Effector CD8-positive, alpha-beta T cell (primary cell): ENCODE results near the gene NUP160.
"Not testable (repeated sequence)": the region's sequence is repeated elsewhere in the genome, so short reads cannot be mapped to it uniquely, and the experiment has no call there.

ENCODE experiments used
- DNase-seq: peaks from one replicate; lab custom pipeline; 2025; lab: John Stamatoyannopoulos, UW

Gene NUP160

DNA sequence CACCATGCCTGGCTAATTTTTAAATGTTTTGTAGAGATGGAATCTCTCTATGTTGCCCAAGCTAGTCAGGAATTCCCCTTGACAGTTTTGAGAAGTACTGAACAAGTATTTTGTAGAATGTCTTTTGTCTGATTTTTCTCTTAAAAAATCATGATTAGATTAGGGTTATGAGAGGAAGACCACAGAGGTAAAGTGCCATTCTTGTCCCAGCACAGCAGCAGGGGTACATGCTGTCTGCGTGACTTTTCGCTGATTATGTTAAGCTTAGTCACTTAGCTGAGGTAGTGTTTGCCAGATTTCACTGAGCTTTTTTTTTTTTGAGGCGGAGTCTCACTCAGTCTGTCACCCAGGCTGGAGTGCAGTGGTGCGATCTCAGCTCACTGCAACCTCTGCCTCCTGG, 13.6 kb upstream of the NUP160 start:
- DNase-seq = no peak

GRCh38 chr11:47860536-47860935, 12.4 kb upstream of the NUP160 start:
- no peak for DNase-seq

- no peak for DNase-seq
Measured at GRCh38 chr11:47857892-47858543, 9.9 kb upstream of the NUP160 start.

DNA sequence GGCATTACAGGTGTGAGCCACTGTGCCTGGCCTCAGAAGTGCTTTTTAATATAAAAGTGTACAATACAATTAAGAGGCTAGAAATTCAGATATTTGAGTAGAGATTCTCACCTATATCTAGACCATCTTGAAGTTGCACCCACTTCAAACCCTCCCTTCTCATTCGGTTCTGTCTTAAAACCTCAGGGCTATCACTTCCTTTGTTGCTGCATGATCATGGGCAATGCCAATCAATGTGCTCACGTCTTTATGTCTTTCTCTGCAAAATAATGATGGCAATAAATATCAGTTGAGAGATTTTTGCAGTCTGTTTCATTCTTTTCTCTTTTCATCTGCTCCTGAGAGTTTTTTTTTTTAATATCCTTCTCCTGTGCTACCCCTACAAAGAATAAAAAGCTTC, 9.3 kb upstream of the NUP160 start:
- DNase-seq = no peak

DNA sequence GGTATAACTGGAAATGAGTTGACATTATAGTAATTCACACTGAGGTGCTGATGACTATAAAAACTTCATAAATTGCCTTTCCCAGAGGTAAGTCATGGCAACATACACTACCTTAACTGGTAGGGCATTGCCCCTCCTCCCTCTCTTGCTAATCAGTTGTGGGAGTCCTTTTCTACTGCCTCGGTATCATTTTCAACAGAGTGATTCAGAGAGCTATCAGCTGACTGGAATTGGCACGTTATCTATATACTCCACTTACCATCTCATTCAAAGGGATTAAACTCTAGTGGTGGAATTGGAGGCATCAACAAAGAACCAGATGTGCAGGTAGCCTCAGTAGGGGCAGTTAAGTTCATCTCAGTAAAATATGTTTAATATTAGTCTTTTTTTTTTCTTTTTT, 8.0 kb upstream of the NUP160 start:
- DNase-seq = no peak

DNA sequence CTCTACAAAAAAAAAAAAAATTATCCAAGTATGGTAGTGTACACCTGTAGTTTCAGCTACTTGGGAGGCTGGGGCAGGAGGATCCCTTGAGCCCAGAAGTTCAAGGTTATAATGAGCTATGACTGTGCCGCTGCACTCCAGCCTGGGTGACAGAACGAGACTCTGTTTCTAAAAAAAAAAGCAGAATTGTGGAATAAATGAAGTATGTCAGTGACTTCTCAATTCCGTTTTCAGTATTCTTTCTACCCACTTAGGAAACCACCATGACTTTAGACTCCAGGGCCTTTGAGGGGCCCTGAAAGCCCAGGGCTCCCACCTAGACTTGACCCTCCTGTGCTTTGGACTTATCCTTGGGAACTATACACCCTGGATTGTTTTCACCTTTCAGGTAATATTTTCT, 6.5 kb upstream of the NUP160 start:
- DNase-seq = no peak

GRCh38 chr11:47852053-47852452, 3.9 kb upstream of the NUP160 start:
- no peak for DNase-seq

GRCh38 chr11:47850337-47850736, 2.2 kb upstream of the NUP160 start:
- no peak for DNase-seq

DNA sequence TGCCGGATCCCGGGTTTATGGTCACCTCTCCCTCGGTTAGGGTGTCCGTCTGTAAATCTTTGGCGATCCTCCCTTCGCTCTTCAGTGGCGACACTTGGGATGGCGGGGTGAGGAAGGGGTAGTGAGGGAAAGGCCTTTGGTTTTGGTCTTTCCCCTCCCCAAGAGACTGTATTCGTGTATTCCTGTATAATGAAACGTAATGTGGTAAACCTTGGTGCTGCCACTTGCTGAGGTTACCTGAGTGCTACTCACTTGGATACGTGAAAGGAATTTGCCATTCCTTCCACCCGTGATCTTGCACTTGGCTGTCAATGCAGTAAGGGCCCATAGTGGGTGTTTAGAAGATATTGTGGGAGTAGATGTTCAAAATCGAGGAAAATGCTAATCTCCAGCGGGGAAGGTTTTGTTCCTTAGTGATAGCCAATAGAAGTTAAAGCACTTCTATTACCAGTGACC, 578 bp upstream of the NUP160 start:
- no peak for DNase-seq

- no peak for DNase-seq
Measured at GRCh38 chr11:47847537-47847891, 636 bp downstream of the NUP160 start.

- no peak for DNase-seq
Measured at GRCh38 chr11:47846998-47847397, 1.2 kb downstream of the NUP160 start.

GRCh38 chr11:47843361-47844055, 4.6 kb downstream of the NUP160 start:
- no peak for DNase-seq

DNA sequence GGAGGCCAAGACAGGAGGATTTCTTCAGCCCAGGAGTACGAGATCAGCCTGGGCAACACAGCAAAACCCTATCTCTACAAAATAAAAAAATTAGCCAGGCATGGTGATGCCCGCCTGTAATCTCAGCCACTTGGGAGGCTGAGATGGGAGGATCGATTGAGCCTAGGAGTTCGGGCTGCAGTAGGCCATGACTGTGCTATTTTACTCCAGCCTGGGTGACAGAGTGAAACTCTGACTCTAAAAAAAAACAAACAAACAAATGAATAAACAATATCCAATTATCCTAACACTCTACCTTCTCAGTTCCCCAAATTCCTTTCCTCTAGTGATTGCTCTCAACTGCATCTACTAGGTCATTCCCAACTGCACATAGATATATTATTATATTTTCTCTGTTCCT, 5.4 kb downstream of the NUP160 start:
- no peak for DNase-seq

DNA sequence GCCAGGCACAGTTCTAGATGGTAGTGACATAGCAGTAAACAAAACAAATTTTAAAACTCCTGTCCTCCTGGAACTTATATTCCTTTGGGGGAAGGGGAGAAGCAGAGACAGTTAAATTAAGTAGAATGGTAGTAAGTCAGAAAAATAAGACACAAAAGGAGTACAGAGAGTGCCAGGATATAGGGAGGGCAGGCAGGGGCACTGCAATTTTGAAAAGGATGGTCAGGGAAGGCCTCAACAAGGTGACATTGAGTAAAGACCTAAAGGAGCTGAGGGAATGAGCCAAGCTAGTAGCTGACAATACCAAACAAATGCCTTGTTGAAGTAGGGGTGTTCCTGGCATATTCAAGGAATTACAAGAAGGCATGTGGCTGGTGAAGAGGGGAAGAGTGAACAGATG, 10.2 kb downstream of the NUP160 start:
- DNase-seq = no peak

DNA sequence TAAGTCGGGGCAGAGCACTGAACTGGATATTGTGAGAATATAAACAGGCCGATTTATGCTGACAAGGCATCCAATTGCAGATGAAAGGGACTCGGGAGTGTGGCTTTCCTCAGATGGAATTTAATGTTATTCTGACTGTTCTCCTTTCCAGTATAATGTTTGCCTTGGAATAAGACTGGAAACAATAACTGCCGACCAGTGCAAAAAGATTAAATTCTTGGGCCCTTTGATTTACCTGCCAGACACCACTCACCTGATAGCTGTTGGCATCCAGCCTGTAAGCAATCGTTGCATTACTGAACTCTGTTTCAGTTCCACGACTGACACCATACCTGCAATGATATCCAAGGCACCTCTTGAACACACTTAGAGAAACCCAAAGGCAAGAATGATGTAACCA, 10.9 kb downstream of the NUP160 start:
- DNase-seq = no peak

DNA sequence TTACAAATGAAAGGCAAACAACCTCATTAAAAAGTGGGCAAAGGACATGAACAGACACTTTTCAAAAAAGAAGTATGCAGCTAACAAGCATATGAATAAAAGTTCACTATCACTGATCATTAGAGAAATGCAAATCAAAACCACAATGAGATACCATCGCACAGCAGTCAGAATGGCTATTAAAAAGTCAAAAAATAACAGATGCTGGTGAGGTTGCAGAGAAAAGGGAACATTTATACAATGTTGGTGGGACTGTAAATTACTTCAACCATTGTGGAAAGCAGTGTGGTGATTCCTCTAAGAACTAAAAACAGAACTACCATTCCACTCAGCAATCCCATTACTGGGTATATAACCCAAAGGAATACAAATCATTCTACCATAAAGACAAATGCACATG, 18.1 kb downstream of the NUP160 start:
- DNase-seq = not testable (repeated sequence)

GRCh38 chr11:47828284-47828683, 19.9 kb downstream of the NUP160 start:
- no peak for DNase-seq

GRCh38 chr11:47822664-47823063, 25.5 kb downstream of the NUP160 start:
- DNase-seq = not testable (repeated sequence)

DNA sequence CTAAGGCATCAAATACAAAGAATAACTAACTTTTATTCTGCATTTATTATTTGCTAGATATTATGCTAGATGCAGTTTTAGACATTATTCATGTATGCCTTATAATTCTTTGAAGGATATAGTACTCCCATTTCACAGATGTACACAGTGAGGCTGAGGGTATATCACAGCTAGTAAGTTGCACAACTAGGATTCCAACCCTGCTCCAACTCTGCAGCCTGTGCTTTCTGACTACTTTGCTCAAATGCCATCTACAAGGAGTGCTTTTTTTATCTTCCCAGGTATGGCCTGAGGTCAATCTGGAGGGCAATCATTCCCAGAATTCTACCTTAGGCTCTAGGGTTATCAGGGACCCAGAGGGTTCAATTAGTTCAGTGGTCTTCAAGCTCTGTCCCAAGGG, 28.4 kb downstream of the NUP160 start:
- DNase-seq = no peak

- no peak for DNase-seq
Measured at GRCh38 chr11:47800759-47801158, 47.4 kb downstream of the NUP160 start.

DNA sequence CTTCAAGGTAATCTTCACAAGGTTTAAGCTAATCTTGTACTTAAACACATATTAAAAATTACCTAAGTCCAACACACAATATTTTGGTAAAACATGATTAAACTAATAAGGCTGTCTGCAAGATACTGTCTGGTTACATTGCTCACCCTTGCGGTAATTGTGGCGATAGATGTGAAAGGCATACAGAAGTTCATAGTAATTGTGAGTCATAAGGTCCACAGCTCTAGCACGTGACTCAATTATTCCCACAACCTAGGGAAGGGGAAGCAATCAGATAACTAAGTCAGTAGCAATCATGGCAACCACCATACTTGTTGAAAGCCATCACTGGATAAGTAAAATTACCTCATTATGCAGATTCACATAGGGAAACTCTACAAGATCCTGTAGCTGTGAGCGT, 50.5 kb downstream of the NUP160 start:
- no peak for DNase-seq

DNA sequence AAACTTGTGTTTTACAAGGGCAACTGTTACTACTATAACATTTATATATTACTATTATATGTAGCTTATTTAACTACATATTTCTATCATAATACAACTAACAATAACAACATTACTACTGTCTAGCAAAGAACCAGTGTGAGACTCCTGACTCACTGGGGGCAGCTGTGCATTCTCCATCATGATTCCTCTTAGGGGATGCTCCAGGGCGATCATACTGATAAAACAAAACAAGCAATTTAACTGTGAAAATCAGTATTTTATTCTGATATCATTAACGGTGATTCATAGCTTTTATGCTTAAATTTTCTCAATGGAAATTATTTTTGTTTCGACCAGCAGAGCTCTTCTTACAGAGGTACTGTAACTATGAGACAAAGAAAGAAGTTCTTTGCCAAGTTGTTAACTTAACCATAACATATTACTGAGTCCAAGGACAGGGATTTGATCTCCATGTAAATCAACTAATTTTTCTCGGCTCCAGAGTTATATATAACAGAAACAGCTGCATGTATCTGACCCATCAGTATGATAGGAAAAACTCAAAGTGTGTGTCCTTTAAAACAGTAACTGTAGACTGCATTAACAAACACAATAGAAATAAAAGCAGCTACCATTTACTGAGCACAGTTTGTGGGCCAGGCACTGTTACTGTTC, 56.2 kb downstream of the NUP160 start:
- no peak for DNase-seq

DNA sequence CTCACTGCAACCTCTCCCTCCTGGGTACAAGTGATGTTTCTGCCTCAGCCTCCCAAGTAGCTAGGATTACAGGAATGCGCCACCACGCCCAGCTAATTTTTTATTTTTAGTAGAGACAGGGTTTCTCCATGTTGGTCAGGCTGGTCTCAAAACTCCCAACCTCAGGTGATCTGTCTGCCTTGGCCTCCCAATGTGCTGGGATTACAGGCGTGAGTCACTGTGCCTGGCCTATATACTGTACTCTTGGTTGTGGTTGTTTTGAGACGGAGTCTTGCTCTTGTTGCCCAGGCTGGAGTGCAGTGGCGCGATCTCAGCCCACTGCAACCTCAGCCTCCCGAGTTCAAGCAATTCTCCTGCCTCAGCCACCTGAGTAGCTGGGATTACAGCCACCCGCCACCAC, 58.1 kb downstream of the NUP160 start:
- DNase-seq = not testable (repeated sequence)
